HG03135 (cell line): ENCODE data around the gene SLC27A6.

Source experiments
- ATAC-seq: cut with Tn5 transposase; IDR thresholded peaks from one replicate; pipeline ENCODE4 v1.9.1; 2021; ENCODE audit warnings: mild to moderate bottlenecking, moderate library complexity; ENCODE audit not compliant: unreplicated experiment

SLC27A6 gene

DNA sequence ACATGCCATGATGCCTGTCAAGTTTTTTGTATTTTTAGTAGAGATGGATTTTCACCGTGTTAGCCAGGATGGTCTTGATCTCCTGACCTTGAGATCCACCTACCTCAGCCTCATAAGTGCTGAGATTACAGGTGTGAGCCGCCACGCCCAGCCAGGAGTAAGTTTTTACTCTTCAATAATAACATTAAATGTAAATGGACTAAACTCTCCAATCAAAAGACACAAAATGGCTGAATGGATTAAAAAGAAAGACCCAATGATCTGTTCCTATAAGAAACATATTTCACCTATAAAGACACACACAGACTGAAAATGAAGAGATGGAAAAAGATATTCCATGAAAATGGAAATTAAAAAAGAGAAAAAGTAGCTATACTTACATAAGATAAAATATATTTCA lies 92.0 kb downstream of the SLC27A6 start:
- ATAC-seq: no peak

DNA sequence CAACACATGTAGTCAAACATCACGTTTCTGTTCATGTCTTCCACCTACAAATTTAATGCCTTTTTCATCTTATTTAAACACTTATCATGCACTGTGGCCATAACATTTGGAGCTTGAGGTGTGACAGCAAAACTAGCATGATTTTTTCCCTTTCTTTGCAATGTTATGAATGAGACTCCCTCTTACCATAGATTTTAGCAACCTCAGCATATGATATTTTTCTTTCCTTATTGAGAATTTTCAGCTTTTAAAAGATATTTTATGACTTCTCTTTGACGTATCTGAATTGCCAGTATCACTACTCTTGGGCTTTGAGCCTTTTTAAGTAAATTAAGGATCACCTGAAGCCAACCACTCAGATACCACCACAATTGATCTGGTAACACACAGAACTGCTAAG lies 96.6 kb downstream of the SLC27A6 start:
- ATAC-seq: no peak

DNA sequence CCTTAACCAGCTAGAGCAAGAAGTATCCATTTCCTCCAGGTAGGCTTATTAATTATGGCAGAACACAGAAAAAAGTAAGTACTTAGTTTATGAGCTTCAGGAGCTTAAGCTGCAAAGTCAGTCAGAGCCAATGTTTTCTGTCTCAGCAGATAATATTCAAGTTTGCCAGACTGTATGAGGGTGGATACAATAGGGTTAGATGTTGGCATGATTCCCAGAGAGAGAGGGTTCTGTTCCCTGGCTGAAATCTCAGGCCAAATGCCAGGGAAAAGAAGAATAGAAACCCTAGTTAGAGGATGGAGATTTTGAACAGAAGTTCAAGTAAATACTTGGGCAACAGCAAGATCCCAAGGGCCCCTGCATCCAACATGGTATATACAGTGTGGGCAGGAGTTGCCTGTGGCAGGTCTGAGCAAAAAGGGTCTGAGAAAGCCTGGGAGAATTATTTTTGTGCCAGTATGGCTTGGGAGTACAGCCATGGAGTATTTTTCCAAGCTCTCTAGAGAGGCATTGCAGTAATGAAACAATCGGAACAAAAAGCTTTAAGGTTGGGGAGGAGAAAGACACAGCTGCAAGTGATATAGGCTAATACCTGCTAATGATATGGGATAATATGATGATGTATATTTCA lies 98.3 kb downstream of the SLC27A6 start:
- no peak for ATAC-seq

DNA sequence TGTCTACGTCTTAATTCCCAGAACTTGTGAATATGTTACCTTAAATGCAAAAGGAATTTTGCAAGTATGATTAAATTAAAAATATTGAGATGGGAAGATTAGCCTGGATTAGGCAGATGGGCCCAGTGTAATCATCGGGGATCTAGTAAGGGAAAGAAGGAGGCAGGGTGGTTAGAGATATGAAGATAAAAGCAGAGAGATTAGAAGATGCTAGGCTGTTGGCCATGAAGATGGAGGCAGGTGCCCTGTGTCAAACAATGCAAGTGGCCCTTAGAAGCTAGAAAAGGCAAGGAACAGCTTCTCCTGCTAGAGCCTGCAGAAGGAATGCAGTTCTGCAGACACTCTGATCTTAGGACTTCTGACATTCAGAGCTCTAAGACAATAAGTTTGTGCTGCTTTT lies 100.4 kb downstream of the SLC27A6 start:
- no peak for ATAC-seq

DNA sequence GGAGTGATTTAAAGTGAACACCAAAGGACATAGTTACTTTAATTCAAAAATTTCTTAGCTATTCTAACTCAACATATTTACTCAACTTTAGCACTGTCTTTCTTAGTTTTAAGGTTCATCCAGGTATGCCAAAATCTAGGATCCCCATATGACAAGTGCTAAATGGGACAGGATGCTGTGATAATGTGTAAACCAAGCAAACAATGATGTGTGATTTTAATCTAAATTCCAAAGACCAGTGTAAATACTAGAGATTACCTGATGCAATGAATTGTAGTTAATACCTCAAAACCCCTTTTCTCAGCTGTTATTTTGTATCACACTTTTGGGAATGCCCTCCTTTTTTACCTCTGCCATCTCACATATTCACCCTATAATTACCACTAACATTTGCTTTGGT lies 102.5 kb downstream of the SLC27A6 start:
- no peak for ATAC-seq

DNA sequence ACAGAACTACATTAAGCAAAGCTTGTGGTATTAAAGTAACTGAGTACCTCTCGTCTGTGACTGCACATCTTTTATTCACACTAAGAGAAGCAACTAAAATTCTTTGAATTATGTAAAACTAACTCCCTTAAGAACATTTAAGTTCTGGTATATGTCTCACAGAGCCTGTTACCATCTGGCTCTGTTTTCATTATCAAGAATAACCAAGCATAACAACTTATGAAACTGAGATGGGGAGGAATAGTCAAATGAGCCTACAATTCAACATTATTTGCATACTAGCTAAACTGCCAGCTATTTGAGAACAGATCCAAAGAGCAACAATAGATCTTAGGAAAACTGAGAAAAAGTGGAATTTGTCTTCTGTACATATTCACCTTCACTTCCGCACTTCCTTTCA lies 104.0 kb downstream of the SLC27A6 start:
- no peak for ATAC-seq

DNA sequence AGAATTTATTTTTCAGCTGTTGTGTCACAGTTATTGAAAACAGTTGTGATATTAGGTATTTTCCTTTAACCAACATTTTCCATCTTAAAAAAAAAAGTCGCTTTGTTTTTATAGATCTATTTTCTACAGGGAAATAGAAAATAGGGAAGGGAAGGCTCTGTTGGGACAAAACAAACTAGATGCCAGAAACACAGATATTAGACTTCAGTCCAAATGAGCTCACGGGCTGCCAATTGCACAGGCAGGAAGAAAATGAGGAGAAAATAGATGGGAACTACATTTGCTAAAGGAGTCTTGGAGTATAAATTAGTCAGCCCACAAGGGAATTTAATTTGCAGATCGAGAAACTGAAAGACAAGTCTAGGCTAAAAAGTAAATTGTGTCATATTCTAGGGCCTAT lies 107.8 kb downstream of the SLC27A6 start:
- ATAC-seq: no peak

DNA sequence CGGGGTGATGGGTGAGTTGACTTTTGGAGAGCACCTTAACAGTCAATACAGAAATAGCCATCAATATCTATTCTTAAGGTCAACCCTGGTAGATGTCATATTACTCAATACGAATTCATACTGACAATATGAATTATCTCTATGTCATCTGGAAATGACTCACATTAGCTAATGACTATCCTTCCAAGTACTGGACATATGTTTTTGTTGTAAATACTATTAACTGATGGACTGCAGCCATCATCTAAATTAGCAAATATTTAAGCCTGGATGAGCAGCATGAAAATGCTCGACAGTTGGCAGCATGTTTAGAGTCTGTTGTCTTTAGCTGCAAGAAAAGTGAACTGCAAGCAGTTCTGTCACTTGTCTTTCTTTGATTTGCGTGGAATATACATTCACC lies 109.6 kb downstream of the SLC27A6 start:
- ATAC-seq: no peak

DNA sequence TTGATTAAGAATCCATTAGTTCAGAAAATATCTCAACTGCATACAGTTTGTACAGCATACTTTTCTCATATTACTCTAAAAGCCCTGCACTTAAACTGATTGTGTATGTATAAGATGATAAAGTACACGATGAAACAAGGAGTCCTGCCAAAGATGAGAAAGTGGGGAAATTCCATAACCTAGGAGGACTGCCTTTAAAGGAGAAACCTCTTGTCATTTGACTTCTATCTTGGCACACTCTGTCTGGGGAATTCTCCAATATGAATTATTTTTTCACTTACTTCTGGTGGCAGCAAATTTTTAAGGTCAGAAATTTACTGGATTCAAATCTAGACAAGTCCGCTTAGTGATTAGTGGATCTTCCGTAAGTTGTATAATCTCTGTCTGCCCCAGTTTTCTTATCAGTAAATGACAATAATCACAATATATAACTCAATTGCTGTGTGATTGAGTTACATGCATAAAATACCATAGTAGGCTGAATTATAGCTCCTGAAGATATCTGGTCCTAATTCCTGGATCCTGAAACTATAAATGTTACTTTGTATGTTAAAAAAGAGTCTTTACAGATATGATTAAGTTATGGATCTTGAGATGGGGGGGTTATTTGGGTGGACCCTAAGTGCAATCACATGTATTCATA lies 112.3 kb downstream of the SLC27A6 start:
- ATAC-seq: no peak

DNA sequence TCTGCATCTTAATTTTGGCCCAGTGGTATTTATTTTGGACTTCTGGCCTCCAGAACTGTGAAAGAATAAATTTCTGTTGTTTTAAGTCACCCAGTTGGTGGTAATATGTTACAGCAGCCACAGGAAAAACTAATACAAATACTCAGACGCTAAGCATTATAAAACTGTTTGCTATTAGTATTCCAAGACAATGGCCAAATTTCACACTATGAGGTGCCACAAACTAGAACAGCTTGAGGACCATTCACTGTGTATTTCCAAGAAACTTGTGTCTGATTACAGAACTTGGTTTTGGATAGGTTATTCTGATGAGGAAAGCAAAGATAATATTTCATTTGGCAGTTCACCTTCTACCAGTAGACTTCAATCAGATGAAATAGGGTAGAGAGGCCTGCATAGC lies 113.0 kb downstream of the SLC27A6 start:
- ATAC-seq: no peak

DNA sequence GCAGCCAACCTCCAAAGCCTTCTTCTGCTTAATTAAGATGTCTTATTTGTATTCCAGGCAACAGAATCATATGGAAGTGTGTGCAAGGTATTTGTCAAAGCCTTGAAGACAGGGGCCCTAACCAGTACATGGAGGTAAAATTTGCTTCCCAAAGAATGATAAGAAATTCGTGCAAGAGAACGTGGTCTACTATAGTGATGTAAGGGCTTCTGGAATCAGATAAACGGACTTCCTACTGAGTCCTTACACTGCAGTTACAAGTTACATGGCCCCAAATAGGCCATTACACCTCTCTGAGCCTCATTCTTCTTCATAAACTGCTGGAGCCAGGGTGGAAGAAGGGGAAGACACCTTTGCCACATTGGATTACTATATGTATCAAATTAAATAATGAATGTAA lies 113.4 kb downstream of the SLC27A6 start:
- no peak for ATAC-seq

DNA sequence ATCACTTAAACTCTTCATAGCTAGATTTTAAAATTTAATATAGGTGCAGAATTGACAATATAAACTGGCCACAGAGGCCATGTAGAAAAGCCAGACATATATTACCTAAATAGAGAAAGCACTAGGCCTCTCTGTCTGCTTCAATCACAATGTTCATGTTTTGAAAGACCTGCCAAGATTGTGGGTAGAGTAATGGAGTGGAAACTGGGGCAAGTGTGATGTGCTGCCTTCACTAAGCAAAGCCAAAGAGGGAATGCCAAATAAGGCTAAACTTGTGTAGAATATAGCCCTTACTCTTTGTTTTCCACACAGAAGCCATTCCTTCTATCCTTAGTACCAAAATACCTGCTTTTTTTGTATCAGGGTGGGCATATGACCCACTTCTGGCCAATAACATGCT lies 114.2 kb downstream of the SLC27A6 start:
- no peak for ATAC-seq

DNA sequence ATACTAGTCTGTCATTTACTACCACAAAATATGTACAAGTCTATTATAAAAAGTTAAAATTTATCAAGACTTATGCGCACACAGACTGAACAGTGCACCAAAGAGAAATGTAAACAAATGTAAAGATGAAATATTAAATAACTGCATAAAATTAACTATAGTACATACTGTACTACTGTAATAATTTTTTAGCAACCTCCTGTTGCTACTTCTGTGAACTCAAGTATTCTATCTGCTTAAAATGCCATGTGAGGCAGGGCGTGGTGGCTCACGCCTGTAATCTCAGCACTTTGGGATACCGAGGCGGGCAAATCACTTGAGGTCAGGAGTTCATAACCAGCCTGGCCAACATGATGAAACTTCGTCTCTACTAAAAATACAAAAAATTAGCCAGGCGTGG lies 115.5 kb downstream of the SLC27A6 start:
- ATAC-seq: no peak

DNA sequence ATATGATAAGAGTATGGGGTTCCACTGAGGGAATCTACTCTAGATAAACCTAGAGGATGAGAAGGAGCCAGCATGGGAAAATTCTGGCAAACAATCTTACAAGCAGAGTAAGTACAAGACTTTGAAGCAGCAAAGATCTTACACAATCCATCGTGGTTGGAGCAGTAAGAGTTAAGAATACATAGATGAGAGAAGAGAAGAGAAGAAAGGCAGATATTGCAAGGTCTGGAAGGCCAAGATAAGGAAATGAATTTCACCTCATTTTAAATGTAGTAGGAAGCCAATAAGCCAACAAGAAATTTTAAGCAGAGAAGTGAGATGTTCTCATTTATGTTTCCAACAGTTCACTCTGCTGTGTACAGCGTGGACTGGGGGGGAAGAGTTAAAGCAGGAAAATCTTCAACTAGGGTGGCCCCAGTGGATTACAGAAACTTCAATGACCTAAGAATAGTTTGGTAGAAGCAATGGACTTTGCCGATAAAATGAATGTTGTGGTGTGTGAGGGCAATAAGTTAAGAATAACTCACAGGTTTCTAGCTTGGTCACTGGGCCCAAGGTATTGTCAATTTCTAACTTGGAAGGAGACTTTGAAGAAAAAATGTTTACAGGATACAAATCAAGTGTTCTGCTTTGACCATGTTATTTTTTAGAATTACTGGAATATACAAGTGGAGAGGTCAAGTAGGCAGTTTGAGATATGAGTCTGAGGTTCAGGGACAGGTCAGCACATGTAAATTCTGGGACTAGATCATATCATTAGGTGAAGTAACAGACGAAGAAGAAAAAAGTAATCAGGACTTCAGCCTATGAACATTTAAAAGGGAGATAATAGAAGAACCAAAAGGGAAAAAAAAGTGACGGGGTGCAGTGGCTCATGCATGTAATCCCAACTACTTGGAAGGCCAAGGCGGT lies 117.2 kb downstream of the SLC27A6 start:
- no peak for ATAC-seq
